HepG2 (cell line): ENCODE results near the gene IARS2. TPM values are rescaled to one million over a fixed set of nuclear protein-coding genes. Genes with fewer than 3 reads are reported as not detected.

Experiments used
- ATAC-seq: fragments of 200-7000 bp; cut with Tn5 transposase; 3 replicates; pipeline ENCODE4 v1.9.1; 2020; ENCODE audit warnings: mild to moderate bottlenecking, moderate library complexity
- BruUV-seq: library from RNA; stranded (reverse); fragments of 400-500 nt; replicated peaks from 2 replicates; lab custom pipeline; 2021; lab: Mats Ljungman, UMichigan
- CTCF ChIA-PET: fragments of 300-600 bp; formaldehyde crosslinking; extraction: SDS; loops from one replicate; lab custom pipeline; 2021; ENCODE audit warnings: low total read pairs, inconsistent platforms, low intra/inter-chr PET ratio; lab: Yijun Ruan, JAX
- POLR2A ChIA-PET: fragments of 350-600 bp; sonication (Branson Sonifier 250); formaldehyde crosslinking; loops from one replicate; lab custom pipeline; 2020; ENCODE audit warnings: antibody characterized with exemption, inconsistent platforms; lab: Yijun Ruan, JAX
- DNase-seq: peaks from one replicate; pipeline ENCODE4 v3.0.0-alpha.2; 2015; ENCODE audit warnings: low spot score
- FAIRE-seq: peaks from 3 replicates; lab custom pipeline; 2011; peaks lifted over from hg19 to GRCh38; lab: Jason Lieb, UNC
- H2AFZ ChIP-seq: one replicate; pipeline ENCODE4 v1.6.1; 2011; ENCODE audit warnings: low read length, inconsistent platforms
- H3K27ac ChIP-seq: fragments of 300-600 bp; 3 replicates; pipeline ENCODE4 v1.8.0; 2011; ENCODE audit warnings: mixed run types, mild to moderate bottlenecking, mixed read lengths, low read length, inconsistent platforms; ENCODE audit not compliant: insufficient read depth; ENCODE audit errors: extremely low read length
- H3K27me3 ChIP-seq, 2 experiments: fragments of 200-600 bp in 1 of 2; 2 replicates in 1 of 2; 3 replicates in 1 of 2; pipeline versions ENCODE4 v1.6.0 to v1.8.0; 2011; ENCODE audit warnings: low read length in 2 of 2, mild to moderate bottlenecking in 2 of 2, moderate library complexity in 2 of 2, inconsistent platforms in 1 of 2; ENCODE audit not compliant: insufficient read depth in 2 of 2, control insufficient read depth in 1 of 2
- H3K36me3 ChIP-seq, 2 experiments: fragments of 200-600 bp in 1 of 2; replicated peaks in 1 of 2; 2 replicates in 1 of 2; 3 replicates in 1 of 2; pipeline versions ENCODE4 v1.5.1 to v1.8.0; 2011; ENCODE audit warnings: low read length in 2 of 2, inconsistent platforms in 1 of 2; ENCODE audit not compliant: insufficient read depth in 2 of 2, control insufficient read depth in 1 of 2
- H3K4me1 ChIP-seq: 2 replicates; pipeline ENCODE4 v1.5.1; 2012; ENCODE audit warnings: low read length, inconsistent platforms; ENCODE audit not compliant: insufficient read depth
- H3K4me2 ChIP-seq: 2 replicates; pipeline ENCODE4 v1.6.0; 2011; ENCODE audit warnings: low read depth, low read length, inconsistent platforms
- H3K4me3 ChIP-seq, 3 experiments: fragments of 200-600 bp in 1 of 3; sonication (generic), shearing (Covaris generic) in 1 of 3; replicated peaks in 1 of 3; 2 replicates each; pipeline ENCODE4 v1.5.1; 2011 to 2016; ENCODE audit warnings: low read length in 3 of 3, inconsistent platforms in 2 of 3, low read depth in 2 of 3, mild to moderate bottlenecking in 2 of 3, control low read depth in 1 of 3, mixed read lengths in 1 of 3; ENCODE audit not compliant: insufficient read depth in 1 of 3
- H3K79me2 ChIP-seq: one replicate; pipeline ENCODE4 v1.6.1; 2011; ENCODE audit warnings: low read length, inconsistent platforms; ENCODE audit not compliant: insufficient read depth
- H3K9ac ChIP-seq: 2 replicates; pipeline ENCODE4 v1.6.0; 2011; ENCODE audit warnings: mild to moderate bottlenecking, low read depth, low read length, inconsistent platforms; ENCODE audit not compliant: insufficient read depth
- H3K9me3 ChIP-seq: 2 replicates; pipeline ENCODE4 v1.5.1; 2012; ENCODE audit warnings: mild to moderate bottlenecking, low read length
- H4K20me1 ChIP-seq: 2 replicates; pipeline ENCODE4 v1.6.0; 2011; ENCODE audit warnings: inconsistent platforms, mild to moderate bottlenecking, low read length, moderate library complexity; ENCODE audit not compliant: insufficient read depth
- ELF3 ChIP-seq: IDR thresholded peaks from 2 replicates; pipeline ENCODE4 v1.6.1; 2016; ENCODE audit warnings: missing genetic modification reagents, missing compliant biosample characterization
- FOXO4 ChIP-seq: sonication (generic); formaldehyde crosslinking; conservative IDR thresholded peaks from 2 replicates; pipeline ENCODE4 v1.8.1; 2023; ENCODE audit warnings: missing genetic modification reagents
- HIVEP1 ChIP-seq: sonication (generic); formaldehyde crosslinking; IDR thresholded peaks from 2 replicates; pipeline ENCODE4 v1.4.0; 2020; ENCODE audit warnings: mild to moderate bottlenecking, missing genetic modification reagents
- HNF4G ChIP-seq, 2 experiments: sonication (generic) in 1 of 2; formaldehyde crosslinking in 1 of 2; IDR thresholded peaks; 2 replicates each; pipeline versions ENCODE4 v1.4.0 to v1.6.1; 2011 to 2020; ENCODE audit warnings: borderline replicate concordance in 2 of 2, low read depth in 2 of 2, mild to moderate bottlenecking in 2 of 2, low read length in 1 of 2, missing genetic modification reagents in 1 of 2, moderate library complexity in 1 of 2
- KDM6A ChIP-seq: IDR thresholded peaks from 2 replicates; pipeline ENCODE4 v1.6.1; 2016; ENCODE audit warnings: low read depth
- MXI1 ChIP-seq: IDR thresholded peaks from 3 replicates; pipeline ENCODE4 v1.6.1; 2012; ENCODE audit warnings: low read depth, low read length, inconsistent platforms, borderline replicate concordance
- SP1 ChIP-seq, 2 experiments: fragments of 450-650 bp in 1 of 2; sonication (generic) in 1 of 2; formaldehyde crosslinking in 1 of 2; IDR thresholded peaks; 2 replicates each; pipeline versions ENCODE4 v1.4.0 to v1.6.1; 2016 to 2020; ENCODE audit warnings: missing genetic modification reagents in 1 of 2
- SP4 ChIP-seq: sonication (generic); formaldehyde crosslinking; IDR thresholded peaks from 2 replicates; pipeline ENCODE4 v1.8.1; 2023; ENCODE audit warnings: mild to moderate bottlenecking, missing genetic modification reagents
- TCF7 ChIP-seq: sonication (generic); IDR thresholded peaks from 2 replicates; pipeline ENCODE4 v1.6.1; 2016; ENCODE audit warnings: antibody characterized with exemption, low read depth
- ZNF10 ChIP-seq: sonication (generic); formaldehyde crosslinking; IDR thresholded peaks from 2 replicates; pipeline ENCODE4 v1.4.0; 2020; ENCODE audit warnings: mild to moderate bottlenecking, low read depth, missing genetic modification reagents, borderline replicate concordance
- ZNF367 ChIP-seq: sonication (generic); formaldehyde crosslinking; IDR thresholded peaks from 2 replicates; pipeline ENCODE4 v1.4.0; 2020; ENCODE audit warnings: missing genetic modification reagents, borderline replicate concordance
- ZNF749 ChIP-seq: sonication (generic); formaldehyde crosslinking; IDR thresholded peaks from 2 replicates; pipeline ENCODE4 v1.8.0; 2022; ENCODE audit warnings: mild to moderate bottlenecking, missing genetic modification reagents, moderate library complexity, borderline replicate concordance
- WGBS: methylation state at CpG from one replicate; pipeline ENCODE4 v1.1.6; 2017; ENCODE audit warnings: low lambda C conversion rate; 5-methylcytosine and 5-hydroxymethylcytosine counted together
- in situ Hi-C: cut with HindIII; loops from 2 replicates; pipeline ENCODE4 v1.10.0; 2017; ENCODE audit warnings: low pct_unique_long_range_greater_than_20kb; ENCODE audit not compliant: extremely low pct_ligation_motif_present
- intact Hi-C: fragments of 100-400 bp; cut with micrococcal nuclease; formaldehyde crosslinking; loops from one replicate; pipeline ENCODE4 v1.10.0; 2022; ENCODE audit not compliant: unreplicated experiment
- polyA plus RNA-seq, 8 experiments: library from polyadenylated mRNA; depleted of rRNA in 3 of 8; stranded (reverse) in 7 of 8; unstranded in 1 of 8; fragments of >200 nt; fragmentation: Illumina TruSeq in 4 of 8; extraction: Trizol in 4 of 8; gene quantifications; 2 replicates each; pipeline versions ENCODE4 v1.2.1 to v1.2.3, GENCODE V29; 2011 to 2016; ENCODE audit warnings: low read depth in 4 of 8, missing spikeins in 1 of 8, mixed read lengths in 1 of 8; ENCODE audit not compliant: insufficient read depth in 1 of 8
- total RNA-seq, 5 experiments: library from RNA; depleted of rRNA; stranded (reverse); fragments of >200 nt; fragmentation: Illumina TruSeq; extraction: Trizol; gene quantifications; 2 replicates each; pipeline ENCODE4 v1.2.3, GENCODE V29; 2016; ENCODE audit warnings: low read depth in 1 of 5
- TF ChIP-seq, protein P1 (sequence below), 2 experiments: sonication (generic) in 1 of 2; formaldehyde crosslinking in 1 of 2; IDR thresholded peaks; 2 replicates each; pipeline versions ENCODE4 v1.5.1 to v1.6.1; 2011 to 2020; ENCODE audit warnings: borderline replicate concordance in 1 of 2, low read depth in 1 of 2, low read length in 1 of 2, mild to moderate bottlenecking in 1 of 2, missing genetic modification reagents in 1 of 2, moderate library complexity in 1 of 2
- TF ChIP-seq, protein P2 (sequence below): sonication (generic); formaldehyde crosslinking; IDR thresholded peaks from 2 replicates; pipeline ENCODE4 v1.5.0; 2020; ENCODE audit warnings: missing genetic modification reagents
- TF ChIP-seq, protein P3 (sequence below): sonication (generic); formaldehyde crosslinking; conservative IDR thresholded peaks from 2 replicates; pipeline ENCODE4 v1.4.0; 2020; ENCODE audit warnings: missing genetic modification reagents

IARS2 gene
- total and polyA plus RNA-seq, 2 of the 13 experiments (the other 11 are each of a cell fraction or from before 2014, with no cell fraction given) = 28.6 to 122 TPM

GRCh38 chr1:220159041-220159440 is 65.1 kb downstream of the IARS2 start (continued):
- TF ChIP-seq ZNF749 = no peak

DNA sequence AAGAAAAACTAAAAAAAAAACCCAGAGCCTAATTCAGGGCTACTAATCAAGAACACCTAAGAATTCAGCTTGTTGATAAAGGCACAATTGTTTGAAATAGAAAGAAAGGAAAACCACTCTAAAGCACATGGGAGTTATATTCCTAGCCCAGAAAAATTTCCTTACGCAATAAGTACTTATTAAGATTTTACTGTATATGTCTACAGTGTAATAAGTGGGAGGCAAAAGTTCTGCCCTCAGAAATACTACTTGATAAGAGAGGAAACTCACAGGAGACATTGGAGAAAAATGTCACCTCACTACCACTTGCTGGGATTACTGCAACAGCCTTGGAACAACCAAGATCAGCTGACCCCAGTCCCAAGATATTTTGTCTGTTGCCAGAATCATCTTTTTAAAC is 66.1 kb downstream of the IARS2 start:
- Histone ChIP-seq H2AFZ (no peak overlapping the region), H3K4me3 (no peak overlapping the region), H3K4me1 (no peaks in the 10 kb centered on the region), H3K27me3 (no peaks in the 10 kb centered on the region), H4K20me1 (no peaks in the 10 kb centered on the region), H3K9ac (no peak overlapping the region), H3K9me3 (no peaks in the 10 kb centered on the region), H3K79me2 (no peaks in the 10 kb centered on the region), H3K36me3 (peaks cover 6 to 27% of the 10 kb centered on the region in 2 experiments; a peak in 4 of 5 replicates), H3K4me2 (no peak overlapping the region), H3K27ac (no peak overlapping the region)
- in situ Hi-C loops = no loop called here
- 98% methylated on average over 1 of the region's 1 CpG for WGBS
- FAIRE-seq (no peak), DNase-seq (no peak), ATAC-seq (no peak)
- intact Hi-C loops = no loop called here
- BruUV-seq = no TSS peak
- POLR2A ChIA-PET = no interaction called here
- CTCF ChIA-PET = no interaction called here
- TF ChIP-seq ZNF10 = no peak
- TF ChIP-seq, protein P1, sequence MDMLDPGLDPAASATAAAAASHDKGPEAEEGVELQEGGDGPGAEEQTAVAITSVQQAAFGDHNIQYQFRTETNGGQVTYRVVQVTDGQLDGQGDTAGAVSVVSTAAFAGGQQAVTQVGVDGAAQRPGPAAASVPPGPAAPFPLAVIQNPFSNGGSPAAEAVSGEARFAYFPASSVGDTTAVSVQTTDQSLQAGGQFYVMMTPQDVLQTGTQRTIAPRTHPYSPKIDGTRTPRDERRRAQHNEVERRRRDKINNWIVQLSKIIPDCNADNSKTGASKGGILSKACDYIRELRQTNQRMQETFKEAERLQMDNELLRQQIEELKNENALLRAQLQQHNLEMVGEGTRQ (IDR thresholded peaks at IDR 0.05; ENCODE audit: low read depth, low read length) = no peak
- TF ChIP-seq, protein P1 (CRISPR knock-in tag; IDR thresholded peaks at IDR 0.05; ENCODE audit: borderline replicate concordance) = no peak
- no peak for TF ChIP-seq FOXO4 (CRISPR knock-in tag)
- no peak for TF ChIP-seq TCF7
- TF ChIP-seq, protein P2, sequence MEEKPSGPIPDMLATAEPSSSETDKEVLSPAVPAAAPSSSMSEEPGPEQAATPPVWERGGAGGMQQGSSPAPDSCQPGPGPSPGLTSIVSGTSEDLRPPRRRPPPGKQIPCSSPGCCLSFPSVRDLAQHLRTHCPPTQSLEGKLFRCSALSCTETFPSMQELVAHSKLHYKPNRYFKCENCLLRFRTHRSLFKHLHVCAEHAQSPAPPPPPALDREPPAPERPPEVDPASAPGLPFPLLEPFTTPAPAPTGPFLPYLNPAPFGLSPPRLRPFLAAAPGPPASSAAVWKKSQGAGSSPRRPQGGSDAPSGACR (CRISPR knock-in tag) = no peak
- TF ChIP-seq ELF3 (CRISPR knock-in tag) = no peak
- TF ChIP-seq, protein P3, sequence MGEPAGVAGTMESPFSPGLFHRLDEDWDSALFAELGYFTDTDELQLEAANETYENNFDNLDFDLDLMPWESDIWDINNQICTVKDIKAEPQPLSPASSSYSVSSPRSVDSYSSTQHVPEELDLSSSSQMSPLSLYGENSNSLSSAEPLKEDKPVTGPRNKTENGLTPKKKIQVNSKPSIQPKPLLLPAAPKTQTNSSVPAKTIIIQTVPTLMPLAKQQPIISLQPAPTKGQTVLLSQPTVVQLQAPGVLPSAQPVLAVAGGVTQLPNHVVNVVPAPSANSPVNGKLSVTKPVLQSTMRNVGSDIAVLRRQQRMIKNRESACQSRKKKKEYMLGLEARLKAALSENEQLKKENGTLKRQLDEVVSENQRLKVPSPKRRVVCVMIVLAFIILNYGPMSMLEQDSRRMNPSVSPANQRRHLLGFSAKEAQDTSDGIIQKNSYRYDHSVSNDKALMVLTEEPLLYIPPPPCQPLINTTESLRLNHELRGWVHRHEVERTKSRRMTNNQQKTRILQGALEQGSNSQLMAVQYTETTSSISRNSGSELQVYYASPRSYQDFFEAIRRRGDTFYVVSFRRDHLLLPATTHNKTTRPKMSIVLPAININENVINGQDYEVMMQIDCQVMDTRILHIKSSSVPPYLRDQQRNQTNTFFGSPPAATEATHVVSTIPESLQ = no peak
- TF ChIP-seq SP1 (IDR thresholded peaks at IDR 0.05) = no peak
- no peak for TF ChIP-seq SP1 (CRISPR knock-in tag; IDR thresholded peaks at IDR 0.05)
- no peak for TF ChIP-seq SP4
- TF ChIP-seq ZNF367 (CRISPR knock-in tag) = no peak
- no peak for TF ChIP-seq KDM6A (CRISPR knock-in tag)
- TF ChIP-seq HIVEP1 = no peak
- TF ChIP-seq HNF4G (IDR thresholded peaks at IDR 0.05; ENCODE audit: borderline replicate concordance, low read depth, low read length) = no peak
- TF ChIP-seq HNF4G (CRISPR knock-in tag; IDR thresholded peaks at IDR 0.05; ENCODE audit: borderline replicate concordance, low read depth) = no peak
- no peak for TF ChIP-seq MXI1
